Measurements from ENCODE around the gene IL20. TPM values are rescaled to one million over a fixed set of nuclear protein-coding genes. Genes with fewer than 3 reads are reported as not detected.

IL20 gene
- total and polyA plus RNA-seq, 2 of the 13 experiments (the other 11 are each of a cell fraction or from before 2014, with no cell fraction given), result 0.05 TPM; not detected in 1

GRCh38 chr1:206832352-206832880, 33.0 kb upstream of the IL20 start (continued):
- TF ChIP-seq KLF16 (CRISPR knock-in tag; IDR thresholded peaks at IDR 0.05) (no peak), HINFP (CRISPR knock-in tag; IDR thresholded peaks at IDR 0.05; ENCODE audit: low read depth) (no peak), NR1H2 (CRISPR knock-in tag; IDR thresholded peaks at IDR 0.05; ENCODE audit: borderline replicate concordance, low read depth) (no peak), NFATC3 (CRISPR knock-in tag; IDR thresholded peaks at IDR 0.05) (no peak), DR1 (CRISPR knock-in tag; IDR thresholded peaks at IDR 0.05) (no peak), KMT2A (CRISPR knock-in tag; IDR thresholded peaks at IDR 0.05) (no peak), SP1 (IDR thresholded peaks at IDR 0.05) (no peak), SP1 (CRISPR knock-in tag; IDR thresholded peaks at IDR 0.05) (no peak), SAP130 (CRISPR knock-in tag; IDR thresholded peaks at IDR 0.05; ENCODE audit: low read depth) (no peak), FOXA1 (IDR thresholded peaks at IDR 0.05) (no peak), FOXA1 (CRISPR knock-in tag; IDR thresholded peaks at IDR 0.05) (no peak), ZFP36L2 (CRISPR knock-in tag; IDR thresholded peaks at IDR 0.05) (no peak)
- TF ChIP-seq, protein P1, sequence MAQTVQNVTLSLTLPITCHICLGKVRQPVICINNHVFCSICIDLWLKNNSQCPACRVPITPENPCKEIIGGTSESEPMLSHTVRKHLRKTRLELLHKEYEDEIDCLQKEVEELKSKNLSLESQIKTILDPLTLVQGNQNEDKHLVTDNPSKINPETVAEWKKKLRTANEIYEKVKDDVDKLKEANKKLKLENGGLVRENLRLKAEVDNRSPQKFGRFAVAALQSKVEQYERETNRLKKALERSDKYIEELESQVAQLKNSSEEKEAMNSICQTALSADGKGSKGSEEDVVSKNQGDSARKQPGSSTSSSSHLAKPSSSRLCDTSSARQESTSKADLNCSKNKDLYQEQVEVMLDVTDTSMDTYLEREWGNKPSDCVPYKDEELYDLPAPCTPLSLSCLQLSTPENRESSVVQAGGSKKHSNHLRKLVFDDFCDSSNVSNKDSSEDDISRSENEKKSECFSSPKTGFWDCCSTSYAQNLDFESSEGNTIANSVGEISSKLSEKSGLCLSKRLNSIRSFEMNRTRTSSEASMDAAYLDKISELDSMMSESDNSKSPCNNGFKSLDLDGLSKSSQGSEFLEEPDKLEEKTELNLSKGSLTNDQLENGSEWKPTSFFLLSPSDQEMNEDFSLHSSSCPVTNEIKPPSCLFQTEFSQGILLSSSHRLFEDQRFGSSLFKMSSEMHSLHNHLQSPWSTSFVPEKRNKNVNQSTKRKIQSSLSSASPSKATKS (CRISPR knock-in tag; IDR thresholded peaks at IDR 0.05), result no peak
